Measurements from ENCODE around the gene LAMA3.

Gene LAMA3

GRCh38 chr18:23902396-23902795 is 213.1 kb downstream of the LAMA3 start:
- TF ChIP-seq CTCF (IDR thresholded peaks at IDR 0.05; ENCODE audit: borderline replicate concordance, insufficient read depth, low read depth, low read length): no peak

GRCh38 chr18:23903971-23904370 is 214.7 kb downstream of the LAMA3 start:
- TF ChIP-seq CTCF (IDR thresholded peaks at IDR 0.05; ENCODE audit: borderline replicate concordance, insufficient read depth, low read depth, low read length): no peak
- H3K4me3 ChIP-seq (ENCODE audit: low read depth, low read length): no peak overlapping the region

More at GRCh38 chr18:23902396-23902795, 213.1 kb downstream of the LAMA3 start:
- no peak overlapping the region for H3K4me3 ChIP-seq (ENCODE audit: low read depth, low read length)

GRCh38 chr18:23906658-23907057 is 217.4 kb downstream of the LAMA3 start:
- no peak overlapping the region for H3K4me3 ChIP-seq (ENCODE audit: low read depth, low read length)
- TF ChIP-seq CTCF (IDR thresholded peaks at IDR 0.05; ENCODE audit: borderline replicate concordance, insufficient read depth, low read depth, low read length): no peak

GRCh38 chr18:23908827-23909226 is 219.6 kb downstream of the LAMA3 start:
- no peak overlapping the region for H3K4me3 ChIP-seq (ENCODE audit: low read depth, low read length)
- TF ChIP-seq CTCF (IDR thresholded peaks at IDR 0.05; ENCODE audit: borderline replicate concordance, insufficient read depth, low read depth, low read length): no peak

- no peak overlapping the region for H3K4me3 ChIP-seq (ENCODE audit: low read depth, low read length)
- TF ChIP-seq CTCF (IDR thresholded peaks at IDR 0.05; ENCODE audit: borderline replicate concordance, insufficient read depth, low read depth, low read length): no peak
Measured at GRCh38 chr18:23910032-23910431, 220.8 kb downstream of the LAMA3 start.

- H3K4me3 ChIP-seq (ENCODE audit: low read depth, low read length): no peak overlapping the region
Measured at GRCh38 chr18:23912356-23912755, 223.1 kb downstream of the LAMA3 start.

More at GRCh38 chr18:23912356-23912755, 223.1 kb downstream of the LAMA3 start:
- TF ChIP-seq CTCF (IDR thresholded peaks at IDR 0.05; ENCODE audit: borderline replicate concordance, insufficient read depth, low read depth, low read length): no peak
